Activated naive CD4-positive, alpha-beta T cell treated with anti-CD3 and anti-CD28 coated beads, Interleukin-2, amount 50 U/mL, for 16 hours (primary cell): ENCODE data around the gene ZFP1.
"Not testable (repeated sequence)": the region's sequence is repeated elsewhere in the genome, so short reads cannot be mapped to it uniquely, and the experiment has no call there.

Experiments
- DNase-seq: peaks from one replicate; pipeline ENCODE4 v3.0.0-alpha.2; 2020

The ZFP1 gene

GRCh38 chr16:75205438-75205837 is 57.1 kb downstream of the ZFP1 start:
- not testable (repeated sequence) for DNase-seq

- not testable (repeated sequence) for DNase-seq
Measured at GRCh38 chr16:75205961-75206748, 57.8 kb downstream of the ZFP1 start.

- no peak for DNase-seq
Measured at GRCh38 chr16:75206749-75207451, 58.6 kb downstream of the ZFP1 start, which contains the start of gene CTRB2. TSS of gene CTRB2 (minus strand) at chr16:75207161. CDS start at chr16:75207141, 20 bp downstream.

DNA sequence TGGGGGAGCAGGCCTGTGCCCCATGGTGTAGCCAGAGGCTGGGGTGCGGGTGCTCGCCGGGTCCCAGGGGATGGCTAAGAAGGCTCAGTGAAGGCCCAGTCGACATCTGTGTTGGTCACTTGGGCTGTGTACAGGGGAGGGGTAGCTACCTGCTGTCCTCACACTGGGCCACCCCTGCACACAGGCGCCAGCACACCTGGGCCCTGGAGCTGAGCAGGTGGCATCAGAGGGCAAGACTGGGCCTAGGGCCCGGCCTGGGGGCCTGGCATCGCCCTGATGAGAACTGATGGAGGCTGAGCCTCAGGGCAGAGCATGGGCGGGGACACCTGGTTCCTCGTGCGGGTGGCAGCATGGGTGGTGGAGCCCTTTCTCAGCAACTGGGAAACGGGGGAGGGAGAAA is 59.5 kb downstream of the ZFP1 start:
- no peak for DNase-seq

DNA sequence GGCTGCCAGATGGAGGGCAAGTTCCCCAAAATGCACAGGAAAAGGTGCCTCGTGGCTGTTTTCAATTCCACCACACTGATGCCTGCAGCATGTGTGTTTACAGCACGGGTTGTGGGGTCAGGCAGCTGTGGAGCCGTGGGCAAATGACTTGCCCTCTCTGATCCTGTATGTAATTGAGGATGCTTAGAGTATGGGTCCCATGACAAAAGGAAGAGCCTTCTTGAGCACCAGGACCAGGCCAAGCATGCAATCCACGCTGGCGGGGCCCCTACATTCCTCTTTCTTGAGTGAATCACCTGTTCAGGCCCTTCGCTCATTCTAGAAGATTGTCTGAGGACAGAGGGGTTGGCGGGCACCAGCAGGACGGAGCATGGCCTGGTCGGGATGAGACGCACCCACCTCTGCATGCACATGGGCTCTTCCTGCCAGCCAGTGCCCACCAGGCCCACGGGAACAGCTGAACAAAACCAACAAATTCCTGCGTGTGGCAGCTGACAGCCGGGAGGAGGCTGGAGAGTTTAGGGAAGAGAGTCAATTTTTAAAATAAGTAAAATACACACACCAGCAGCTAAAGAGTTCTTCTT is 60.0 kb downstream of the ZFP1 start:
- no peak for DNase-seq

DNA sequence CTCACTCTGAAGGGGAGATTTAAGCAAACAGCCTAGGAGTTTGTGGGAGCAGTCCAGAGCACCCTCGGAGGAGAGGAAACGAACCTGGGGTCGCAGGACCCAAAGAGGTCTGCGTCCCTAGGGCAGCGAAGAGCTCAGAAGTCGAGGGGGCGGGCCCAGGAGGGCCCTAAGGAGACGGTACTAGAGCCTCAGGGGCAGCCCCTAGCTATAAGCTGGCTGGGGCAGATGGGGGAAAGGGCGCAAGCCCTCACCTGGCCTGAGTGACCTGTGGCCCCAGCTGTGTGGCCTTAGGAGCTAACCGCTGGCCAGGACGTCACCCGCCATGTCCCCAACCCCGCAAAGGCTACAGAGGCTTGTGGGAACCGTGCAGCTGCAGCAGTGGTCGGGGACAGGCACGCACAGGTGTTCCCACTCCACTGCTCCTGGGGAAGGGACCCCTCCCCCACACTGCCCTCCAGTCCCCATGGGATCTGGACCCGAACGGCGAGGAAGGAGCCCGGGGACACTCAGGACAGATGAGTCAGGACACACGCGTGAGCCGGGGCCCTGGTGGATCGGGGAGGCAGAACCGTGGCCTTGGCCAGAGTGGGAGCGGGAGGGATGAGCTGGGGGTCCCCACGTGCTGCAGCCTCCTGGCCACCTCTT is 60.7 kb downstream of the ZFP1 start:
- no peak for DNase-seq

- not testable (repeated sequence) for DNase-seq
Measured at GRCh38 chr16:75209514-75209913, 61.2 kb downstream of the ZFP1 start.

- DNase-seq: no peak
Measured at GRCh38 chr16:75209944-75210343, 61.6 kb downstream of the ZFP1 start.

GRCh38 chr16:75211286-75211685 is 63.0 kb downstream of the ZFP1 start:
- not testable (repeated sequence) for DNase-seq

GRCh38 chr16:75216127-75216526 is 67.8 kb downstream of the ZFP1 start:
- DNase-seq: no peak

DNA sequence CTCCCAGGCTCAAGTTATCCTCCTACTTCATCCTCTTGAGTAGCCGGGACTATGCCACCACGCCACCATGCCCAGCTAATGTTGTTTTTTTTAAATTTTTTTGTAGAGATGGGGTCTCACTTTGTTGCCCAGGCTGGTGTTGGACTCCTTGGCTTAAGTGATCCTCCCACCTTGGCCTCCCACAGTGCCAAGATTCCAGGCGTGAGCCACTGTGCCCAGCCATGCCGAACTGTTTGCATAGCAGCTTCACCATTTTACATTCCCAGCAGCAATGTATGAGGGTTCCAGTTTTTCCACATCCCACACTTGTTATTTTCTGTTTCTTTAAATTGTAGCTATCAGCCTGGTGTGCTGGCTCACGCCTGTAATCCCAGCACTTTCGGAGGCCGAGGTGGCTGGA is 68.3 kb downstream of the ZFP1 start:
- no peak for DNase-seq

GRCh38 chr16:75217389-75217851 is 69.1 kb downstream of the ZFP1 start:
- DNase-seq: no peak

DNA sequence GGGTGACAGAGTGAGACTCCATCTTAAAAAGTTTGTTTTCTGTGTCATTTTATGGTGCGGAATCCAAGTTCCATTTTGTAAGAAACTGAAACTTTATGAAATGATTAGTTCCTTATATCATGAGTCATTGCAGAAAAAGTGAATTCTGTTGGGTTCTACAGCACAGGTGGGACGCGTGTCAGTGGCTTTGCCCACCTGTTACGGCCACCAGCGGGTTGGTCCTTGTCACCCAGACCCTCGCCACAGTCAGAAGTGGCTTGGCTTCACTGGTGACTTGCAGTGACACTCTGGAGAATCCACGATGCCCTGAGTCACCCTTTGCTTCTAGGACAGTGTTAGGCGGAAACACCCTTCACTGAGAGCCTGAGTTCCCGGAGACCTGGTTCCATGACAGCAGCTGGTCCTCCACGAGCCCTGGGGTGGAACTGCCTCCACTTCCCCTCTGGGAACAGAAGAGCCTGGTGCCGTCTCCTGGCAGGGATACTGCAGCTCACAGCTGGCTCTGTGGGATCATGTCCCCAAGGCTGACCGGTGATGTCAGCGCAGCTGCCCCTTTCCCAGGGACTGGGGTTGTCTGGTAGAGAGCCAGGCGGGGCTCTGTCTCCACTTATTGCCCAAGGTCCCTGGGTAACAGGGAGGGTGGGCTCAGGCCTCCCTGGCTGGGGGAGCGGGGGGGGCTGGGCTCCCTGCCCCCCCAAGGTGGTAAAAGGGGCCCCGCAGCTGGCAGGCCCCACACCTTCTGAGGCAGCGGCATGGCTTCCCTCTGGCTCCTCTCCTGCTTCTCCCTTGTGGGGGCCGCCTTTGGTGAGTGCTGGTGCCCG is 70.1 kb downstream of the ZFP1 start, which contains the start of gene CTRB1:
CTRB1 (plus strand) TSS at position 733 of the 821 bp plus-strand sequence; CDS start at position 753, 20 bp downstream.
- no peak for DNase-seq

GRCh38 chr16:75219088-75219487 is 70.8 kb downstream of the ZFP1 start:
- DNase-seq: no peak

- no peak for DNase-seq
Measured at GRCh38 chr16:75219838-75220237, 71.5 kb downstream of the ZFP1 start.
